SK-N-SH (cell line): ENCODE data around the gene ATAD3B. TPM values are rescaled to one million over a fixed set of nuclear protein-coding genes. Genes with fewer than 3 reads are reported as not detected.

Source experiments
- CTCF ChIA-PET: fragments of 300-600, 350-600 bp; formaldehyde crosslinking; extraction: SDS; loops from one replicate; lab custom pipeline; 2021; lab: Yijun Ruan, JAX
- POLR2A ChIA-PET: fragments of 350-600 bp; sonication (Branson Sonifier 250); formaldehyde crosslinking; extraction: SDS; loops from one replicate; lab custom pipeline; 2020; ENCODE audit warnings: antibody characterized with exemption, inconsistent platforms; lab: Yijun Ruan, JAX
- DNase-seq: peaks from one replicate; pipeline ENCODE4 v3.0.0; 2012
- H2AFZ ChIP-seq: fragments of 200-600 bp; sonication (generic); 2 replicates; pipeline ENCODE4 v1.8.1; 2016; ENCODE audit warnings: antibody characterized with exemption, mild to moderate bottlenecking, low read depth
- H3F3A ChIP-seq: fragments of 200-600 bp; sonication (generic); replicated peaks from 2 replicates; pipeline ENCODE3; 2016; ENCODE audit warnings: antibody characterized with exemption, mild to moderate bottlenecking; ENCODE audit not compliant: insufficient read depth
- H3K27ac ChIP-seq, 2 experiments: fragments of 200-500 bp in 1 of 2; fragments of 200-600 bp in 1 of 2; sonication (Bioruptor generic) in 1 of 2; sonication (generic), shearing (Covaris generic) in 1 of 2; 2 replicates each; pipeline versions ENCODE4 v1.5.1 to v1.6.1; 2014 to 2016; ENCODE audit warnings: low read depth in 2 of 2, inconsistent platforms in 1 of 2, low read length in 1 of 2, mild to moderate bottlenecking in 1 of 2, mixed read lengths in 1 of 2
- H3K27me3 ChIP-seq: fragments of 200-600 bp; sonication (generic), shearing (Covaris generic); 2 replicates; pipeline ENCODE4 v1.6.1; 2016; ENCODE audit warnings: mixed run types; ENCODE audit not compliant: insufficient read depth
- H3K36me3 ChIP-seq, 2 experiments: fragments of 200-500 bp in 1 of 2; fragments of 200-600 bp in 1 of 2; sonication (Bioruptor generic) in 1 of 2; sonication (generic) in 1 of 2; replicated peaks in 1 of 2; 2 replicates each; pipeline versions ENCODE3 to v1.5.1; 2014 to 2016; ENCODE audit warnings: low read length in 1 of 2, mild to moderate bottlenecking in 1 of 2; ENCODE audit not compliant: insufficient read depth in 2 of 2, control insufficient read depth in 1 of 2
- H3K4me1 ChIP-seq, 2 experiments: fragments of 200-500 bp in 1 of 2; fragments of 200-600 bp in 1 of 2; sonication (Bioruptor generic) in 1 of 2; sonication (generic), shearing (Covaris generic) in 1 of 2; 2 replicates each; pipeline versions ENCODE4 v1.5.1 to v1.6.1; 2014 to 2016; ENCODE audit warnings: low read depth in 1 of 2, low read length in 1 of 2, mixed run types in 1 of 2; ENCODE audit not compliant: insufficient read depth in 2 of 2, control insufficient read depth in 1 of 2
- H3K4me2 ChIP-seq: fragments of 200-600 bp; sonication (generic), shearing (Covaris generic); 2 replicates; pipeline ENCODE4 v1.6.1; 2017; ENCODE audit warnings: mixed run types
- H3K4me3 ChIP-seq, 2 experiments: fragments of 200-500 bp in 1 of 2; fragments of 200-600 bp in 1 of 2; sonication (Bioruptor generic) in 1 of 2; sonication (generic), shearing (Covaris generic) in 1 of 2; 2 replicates each; pipeline versions ENCODE4 v1.5.1 to v1.8.1; 2014 to 2016; ENCODE audit warnings: low read depth in 2 of 2, inconsistent platforms in 1 of 2, low read length in 1 of 2, mild to moderate bottlenecking in 1 of 2, mixed read lengths in 1 of 2, moderate library complexity in 1 of 2
- H3K79me2 ChIP-seq: fragments of 200-600 bp; sonication (generic); 2 replicates; pipeline ENCODE4 v1.8.1; 2017; ENCODE audit warnings: mild to moderate bottlenecking; ENCODE audit not compliant: insufficient read depth
- H3K9ac ChIP-seq: fragments of 200-600 bp; sonication (generic); 2 replicates; pipeline ENCODE4 v1.6.1; 2017; ENCODE audit warnings: mixed run types
- H3K9me2 ChIP-seq: fragments of 200-600 bp; sonication (generic); 2 replicates; pipeline ENCODE4 v1.6.1; 2017; ENCODE audit warnings: mixed run types
- H3K9me3 ChIP-seq: fragments of 200-600 bp; sonication (generic); 2 replicates; pipeline ENCODE4 v1.6.1; 2017; ENCODE audit warnings: mixed run types, mild to moderate bottlenecking, moderate library complexity
- H4K20me1 ChIP-seq: fragments of 200-600 bp; sonication (generic); 2 replicates; pipeline ENCODE4 v1.6.1; 2017; ENCODE audit warnings: mild to moderate bottlenecking, mixed run types; ENCODE audit not compliant: insufficient read depth
- EZH2phosphoT487 ChIP-seq: fragments of 200-600 bp; sonication (generic); IDR thresholded peaks from 2 replicates; pipeline ENCODE4 v1.6.1; 2017; ENCODE audit warnings: low read depth, mixed run types, mild to moderate bottlenecking, antibody characterized with exemption, moderate library complexity, borderline replicate concordance
- GABPA ChIP-seq: IDR thresholded peaks from 2 replicates; pipeline ENCODE4 v1.4.0; 2012; ENCODE audit warnings: low read depth, mild to moderate bottlenecking
- GATA2 ChIP-seq: sonication (generic); formaldehyde crosslinking; IDR thresholded peaks from 2 replicates; pipeline ENCODE4 v1.5.0; 2020; ENCODE audit warnings: mild to moderate bottlenecking, missing genetic modification reagents
- JUND ChIP-seq: IDR thresholded peaks from 2 replicates; pipeline ENCODE4 v1.4.0; 2012
- RFX5 ChIP-seq: IDR thresholded peaks from 2 replicates; pipeline ENCODE4 v1.6.1; 2012; ENCODE audit warnings: mild to moderate bottlenecking, improper control_type of control experiment, low read length
- YY1 ChIP-seq: IDR thresholded peaks from 2 replicates; pipeline ENCODE4 v1.4.0; 2012; ENCODE audit warnings: low read depth, mild to moderate bottlenecking
- WGBS: methylation state at CpG from one replicate; pipeline ENCODE4 v1.1.6; 2017; ENCODE audit warnings: low lambda C conversion rate; 5-methylcytosine and 5-hydroxymethylcytosine counted together
- polyA plus RNA-seq, 3 experiments: library from polyadenylated mRNA; depleted of rRNA; stranded (reverse); fragments of >200 nt; gene quantifications; 2 replicates each; pipeline ENCODE4 v1.2.3, GENCODE V29; 2012
- TF ChIP-seq, protein P1 (sequence below): fragments of 150-350 bp; IDR thresholded peaks from 2 replicates; pipeline ENCODE4 v1.6.1; 2017; ENCODE audit warnings: antibody characterized with exemption, low read length, low read depth, borderline replicate concordance
- TF ChIP-seq, protein P2 (sequence below): IDR thresholded peaks from 2 replicates; pipeline ENCODE4 v1.4.0; 2012; ENCODE audit warnings: low read depth, borderline replicate concordance
- TF ChIP-seq, protein P3 (sequence below): IDR thresholded peaks from 2 replicates; pipeline ENCODE4 v1.4.0; 2012; ENCODE audit warnings: low read depth, borderline replicate concordance
- TF ChIP-seq, protein P4 (sequence below): fragments of 150-350 bp; IDR thresholded peaks from 2 replicates; pipeline ENCODE4 v1.6.1; 2016; ENCODE audit warnings: mild to moderate bottlenecking, low read depth, low read length
- TF ChIP-seq, protein P5 (sequence below): fragments of 200-600 bp; sonication (generic); IDR thresholded peaks from 2 replicates; pipeline ENCODE4 v1.6.1; 2017; ENCODE audit warnings: antibody characterized with exemption, mild to moderate bottlenecking, moderate library complexity

Gene ATAD3B
- polyA plus RNA-seq, 1 of the 3 experiments (the other 2 are of a cell fraction): 71.6 TPM

DNA sequence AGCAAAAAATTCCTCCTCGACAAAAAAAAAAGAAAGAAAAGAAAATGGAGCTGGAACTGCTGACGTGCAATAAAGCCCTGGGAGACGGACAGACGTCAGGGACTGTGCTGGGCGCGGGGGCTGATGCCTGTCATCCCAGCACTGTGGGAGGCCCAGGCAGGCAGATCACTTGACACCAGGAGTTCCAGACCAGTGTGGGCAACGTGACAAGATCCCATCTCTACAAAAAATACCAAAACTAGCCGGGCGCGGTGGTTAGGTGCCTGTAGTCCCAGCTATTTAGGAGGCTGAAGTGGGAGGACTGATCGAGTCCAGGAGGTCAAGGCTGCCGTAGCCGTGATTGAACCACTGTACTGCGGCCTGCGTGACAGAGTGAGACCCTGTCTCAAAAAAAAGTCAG is 46.9 kb upstream of the ATAD3B start:
- 97% methylated on average over 15 of the region's 15 CpGs for WGBS
- H3K4me2 ChIP-seq: no peak overlapping the region
- peaks cover 3% of the 10 kb centered on the region for H3F3A ChIP-seq
- TF ChIP-seq GABPA: no peak
- no peak for TF ChIP-seq EZH2phosphoT487
- no peak for TF ChIP-seq RFX5
- TF ChIP-seq, protein P1, sequence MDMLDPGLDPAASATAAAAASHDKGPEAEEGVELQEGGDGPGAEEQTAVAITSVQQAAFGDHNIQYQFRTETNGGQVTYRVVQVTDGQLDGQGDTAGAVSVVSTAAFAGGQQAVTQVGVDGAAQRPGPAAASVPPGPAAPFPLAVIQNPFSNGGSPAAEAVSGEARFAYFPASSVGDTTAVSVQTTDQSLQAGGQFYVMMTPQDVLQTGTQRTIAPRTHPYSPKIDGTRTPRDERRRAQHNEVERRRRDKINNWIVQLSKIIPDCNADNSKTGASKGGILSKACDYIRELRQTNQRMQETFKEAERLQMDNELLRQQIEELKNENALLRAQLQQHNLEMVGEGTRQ: no peak
- TF ChIP-seq, protein P2, sequence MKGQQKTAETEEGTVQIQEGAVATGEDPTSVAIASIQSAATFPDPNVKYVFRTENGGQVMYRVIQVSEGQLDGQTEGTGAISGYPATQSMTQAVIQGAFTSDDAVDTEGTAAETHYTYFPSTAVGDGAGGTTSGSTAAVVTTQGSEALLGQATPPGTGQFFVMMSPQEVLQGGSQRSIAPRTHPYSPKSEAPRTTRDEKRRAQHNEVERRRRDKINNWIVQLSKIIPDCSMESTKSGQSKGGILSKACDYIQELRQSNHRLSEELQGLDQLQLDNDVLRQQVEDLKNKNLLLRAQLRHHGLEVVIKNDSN: no peak
- TF ChIP-seq JUND: no peak
- TF ChIP-seq, protein P3, sequence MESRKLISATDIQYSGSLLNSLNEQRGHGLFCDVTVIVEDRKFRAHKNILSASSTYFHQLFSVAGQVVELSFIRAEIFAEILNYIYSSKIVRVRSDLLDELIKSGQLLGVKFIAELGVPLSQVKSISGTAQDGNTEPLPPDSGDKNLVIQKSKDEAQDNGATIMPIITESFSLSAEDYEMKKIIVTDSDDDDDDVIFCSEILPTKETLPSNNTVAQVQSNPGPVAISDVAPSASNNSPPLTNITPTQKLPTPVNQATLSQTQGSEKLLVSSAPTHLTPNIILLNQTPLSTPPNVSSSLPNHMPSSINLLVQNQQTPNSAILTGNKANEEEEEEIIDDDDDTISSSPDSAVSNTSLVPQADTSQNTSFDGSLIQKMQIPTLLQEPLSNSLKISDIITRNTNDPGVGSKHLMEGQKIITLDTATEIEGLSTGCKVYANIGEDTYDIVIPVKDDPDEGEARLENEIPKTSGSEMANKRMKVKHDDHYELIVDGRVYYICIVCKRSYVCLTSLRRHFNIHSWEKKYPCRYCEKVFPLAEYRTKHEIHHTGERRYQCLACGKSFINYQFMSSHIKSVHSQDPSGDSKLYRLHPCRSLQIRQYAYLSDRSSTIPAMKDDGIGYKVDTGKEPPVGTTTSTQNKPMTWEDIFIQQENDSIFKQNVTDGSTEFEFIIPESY: no peak
- TF ChIP-seq GATA2 (CRISPR knock-in tag): no peak
- no peak overlapping the region for H3K4me3 ChIP-seq
- POLR2A ChIA-PET: no interaction called here
- H3K27ac ChIP-seq: no peak overlapping the region
- no peaks in the 10 kb centered on the region; a peak in 2 of 4 replicates for H3K4me1 ChIP-seq
- DNase-seq: no peak
- no peaks in the 10 kb centered on the region for H3K79me2 ChIP-seq
- no peaks in the 10 kb centered on the region for H3K36me3 ChIP-seq
- H2AFZ ChIP-seq: no peak overlapping the region
- CTCF ChIA-PET: interaction anchor here (0.9 kb wide), 1 partner anchor 20 kb away, joined by 3 read pairs; no protein-coding TSS in a partner anchor
- no peaks in the 10 kb centered on the region for H3K9me3 ChIP-seq
- H4K20me1 ChIP-seq: no peaks in the 10 kb centered on the region
- H3K9ac ChIP-seq: no peak overlapping the region
- H3K9me2 ChIP-seq: no peaks in the 10 kb centered on the region
- H3K27me3 ChIP-seq: no peaks in the 10 kb centered on the region

DNA sequence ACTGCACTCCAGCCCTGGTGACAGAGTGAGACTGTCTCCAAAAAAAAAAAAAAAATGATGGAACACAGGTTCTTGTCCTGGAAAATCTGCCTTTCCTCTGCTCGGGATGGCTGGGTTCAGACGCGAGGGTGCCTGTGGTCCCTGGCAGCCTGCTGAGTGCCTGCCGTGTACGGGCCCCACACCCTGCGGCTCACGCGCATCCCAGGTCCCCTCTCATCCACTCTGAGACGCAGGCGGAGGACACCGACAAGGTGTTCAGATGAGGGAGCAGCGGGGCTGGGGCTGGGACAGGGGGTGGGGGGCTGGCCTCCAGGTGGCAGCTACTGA is 46.2 kb upstream of the ATAD3B start:
- H3K4me1 ChIP-seq: peaks cover 0 to 3% of the 10 kb centered on the region in 2 experiments; a peak in 2 of 4 replicates
- no peak overlapping the region for H3K27ac ChIP-seq
- no peak for TF ChIP-seq YY1
- TF ChIP-seq, protein P4, sequence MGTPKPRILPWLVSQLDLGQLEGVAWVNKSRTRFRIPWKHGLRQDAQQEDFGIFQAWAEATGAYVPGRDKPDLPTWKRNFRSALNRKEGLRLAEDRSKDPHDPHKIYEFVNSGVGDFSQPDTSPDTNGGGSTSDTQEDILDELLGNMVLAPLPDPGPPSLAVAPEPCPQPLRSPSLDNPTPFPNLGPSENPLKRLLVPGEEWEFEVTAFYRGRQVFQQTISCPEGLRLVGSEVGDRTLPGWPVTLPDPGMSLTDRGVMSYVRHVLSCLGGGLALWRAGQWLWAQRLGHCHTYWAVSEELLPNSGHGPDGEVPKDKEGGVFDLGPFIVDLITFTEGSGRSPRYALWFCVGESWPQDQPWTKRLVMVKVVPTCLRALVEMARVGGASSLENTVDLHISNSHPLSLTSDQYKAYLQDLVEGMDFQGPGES: no peak
- TF ChIP-seq, protein P2: no peak
- TF ChIP-seq, protein P5, sequence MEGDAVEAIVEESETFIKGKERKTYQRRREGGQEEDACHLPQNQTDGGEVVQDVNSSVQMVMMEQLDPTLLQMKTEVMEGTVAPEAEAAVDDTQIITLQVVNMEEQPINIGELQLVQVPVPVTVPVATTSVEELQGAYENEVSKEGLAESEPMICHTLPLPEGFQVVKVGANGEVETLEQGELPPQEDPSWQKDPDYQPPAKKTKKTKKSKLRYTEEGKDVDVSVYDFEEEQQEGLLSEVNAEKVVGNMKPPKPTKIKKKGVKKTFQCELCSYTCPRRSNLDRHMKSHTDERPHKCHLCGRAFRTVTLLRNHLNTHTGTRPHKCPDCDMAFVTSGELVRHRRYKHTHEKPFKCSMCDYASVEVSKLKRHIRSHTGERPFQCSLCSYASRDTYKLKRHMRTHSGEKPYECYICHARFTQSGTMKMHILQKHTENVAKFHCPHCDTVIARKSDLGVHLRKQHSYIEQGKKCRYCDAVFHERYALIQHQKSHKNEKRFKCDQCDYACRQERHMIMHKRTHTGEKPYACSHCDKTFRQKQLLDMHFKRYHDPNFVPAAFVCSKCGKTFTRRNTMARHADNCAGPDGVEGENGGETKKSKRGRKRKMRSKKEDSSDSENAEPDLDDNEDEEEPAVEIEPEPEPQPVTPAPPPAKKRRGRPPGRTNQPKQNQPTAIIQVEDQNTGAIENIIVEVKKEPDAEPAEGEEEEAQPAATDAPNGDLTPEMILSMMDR: no peak
- TF ChIP-seq, all 33 proteins: peak for 0
- H3K36me3 ChIP-seq: no peaks in the 10 kb centered on the region
- no peak overlapping the region for H3K9ac ChIP-seq
- H3K9me3 ChIP-seq: no peaks in the 10 kb centered on the region
- H3K27me3 ChIP-seq: no peaks in the 10 kb centered on the region
- no peaks in the 10 kb centered on the region for H4K20me1 ChIP-seq
- no peak overlapping the region for H3K4me3 ChIP-seq
- no peak overlapping the region for H2AFZ ChIP-seq
- ChIA-PET POLR2A (no interaction called here), CTCF (no interaction called here)
- no peaks in the 10 kb centered on the region for H3K9me2 ChIP-seq
- no peak overlapping the region for H3K4me2 ChIP-seq
- DNase-seq: no peak
- WGBS: 90% methylated on average over 9 of the region's 12 CpGs
- H3K79me2 ChIP-seq: no peaks in the 10 kb centered on the region
- H3F3A ChIP-seq: peaks cover 3% of the 10 kb centered on the region
